Measurements from ENCODE around the gene DOCK9.
"Not testable (repeated sequence)": the region's sequence is repeated elsewhere in the genome, so short reads cannot be mapped to it uniquely, and the experiment has no call there.

The DOCK9 gene

DNA sequence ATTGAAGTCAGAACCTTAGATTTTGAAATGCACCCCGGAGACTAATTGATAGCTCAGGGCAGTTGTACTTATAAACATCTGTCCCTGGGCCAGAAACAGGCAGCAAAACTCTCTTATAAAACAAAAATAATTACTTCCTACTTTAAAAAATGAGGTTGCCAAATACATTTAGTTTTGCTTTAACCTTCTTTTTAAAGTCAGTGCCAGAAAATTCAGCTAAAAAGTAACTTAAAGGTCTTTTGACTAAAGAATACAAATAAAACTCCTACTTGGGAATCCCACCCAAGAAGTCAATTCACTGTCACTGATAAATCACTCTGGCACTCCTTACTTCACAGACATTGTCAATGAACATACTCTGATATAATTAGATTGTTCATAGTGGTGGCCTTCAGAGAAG is 60.7 kb downstream of the DOCK9 start:
- DNase-seq (ENCODE audit: low spot score) = no peak

DNA sequence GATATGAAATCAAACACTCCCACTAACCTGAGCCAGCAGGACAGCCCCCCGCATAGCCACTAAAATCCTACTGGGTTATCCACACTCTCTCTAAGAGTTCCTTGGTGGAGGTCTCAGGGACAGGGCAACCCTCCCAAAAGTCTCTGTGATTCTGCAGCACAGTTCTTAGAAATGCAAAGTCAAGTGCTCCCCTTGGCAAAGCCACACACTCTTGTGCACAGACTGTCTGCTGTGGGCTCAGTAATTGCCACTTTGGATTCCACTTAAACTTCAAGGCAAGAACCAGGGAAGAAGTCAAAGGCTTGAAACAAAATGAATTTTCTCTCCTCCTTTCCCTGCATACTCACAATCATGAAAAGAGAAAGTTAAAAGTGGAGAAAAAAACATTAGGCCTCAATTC is 61.5 kb downstream of the DOCK9 start:
- no peak for DNase-seq (ENCODE audit: low spot score)

DNA sequence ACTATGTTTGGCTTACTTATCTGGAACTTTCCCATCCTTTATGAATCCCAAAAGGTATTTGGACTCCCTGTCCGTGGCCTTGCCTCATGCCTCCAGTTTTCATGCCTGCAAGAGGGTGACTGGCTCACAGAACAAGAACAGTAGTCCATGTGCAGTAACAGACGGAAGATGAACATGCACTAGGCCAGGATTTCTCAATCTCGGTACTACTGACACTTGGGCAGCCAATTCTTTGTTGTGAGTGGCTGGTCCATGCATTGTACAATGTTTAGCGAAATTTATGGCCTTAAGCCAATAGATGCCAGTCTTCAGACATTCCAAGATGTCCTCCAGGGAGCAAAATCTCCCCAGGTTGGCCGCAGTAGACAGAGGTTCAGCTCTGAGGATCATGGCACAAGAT is 61.9 kb downstream of the DOCK9 start:
- no peak for DNase-seq (ENCODE audit: low spot score)

DNA sequence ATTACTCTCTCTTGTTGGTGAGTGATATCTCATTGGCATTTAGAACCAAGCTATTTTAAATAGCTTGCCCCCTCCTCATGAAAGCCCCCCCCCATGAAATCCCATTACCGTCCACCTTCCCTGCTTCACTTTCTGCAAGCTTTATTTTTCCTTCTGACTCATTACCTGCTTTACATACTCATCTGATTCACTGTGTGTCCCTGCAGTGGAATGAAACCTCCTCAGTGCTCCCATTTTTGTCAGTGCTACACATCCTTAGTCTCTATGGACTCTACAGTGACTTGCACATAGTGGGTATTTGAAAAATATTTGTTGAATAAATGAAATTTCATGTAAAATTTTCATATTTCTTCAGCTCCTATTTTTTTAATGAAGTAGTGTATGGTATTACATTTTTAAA is 62.3 kb downstream of the DOCK9 start:
- no peak for DNase-seq (ENCODE audit: low spot score)

DNA sequence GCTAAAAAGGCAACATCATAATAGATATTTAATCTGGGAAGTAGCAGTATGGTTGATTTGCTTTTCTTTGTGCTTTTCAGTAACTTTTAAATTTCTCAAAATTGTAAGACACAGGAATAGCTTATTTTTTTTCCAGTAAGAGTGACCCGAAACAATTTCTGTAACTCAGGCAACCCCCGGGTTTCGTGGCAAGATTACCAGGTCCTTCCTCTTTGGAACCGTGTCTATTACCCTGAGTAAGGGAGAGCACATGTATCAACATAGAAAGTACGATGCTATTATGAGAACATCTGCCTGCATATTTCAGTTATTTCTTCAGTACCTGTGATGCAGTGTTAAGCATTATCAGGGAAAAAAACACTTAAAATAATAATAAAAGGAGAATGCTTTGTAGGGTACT is 64.1 kb downstream of the DOCK9 start:
- DNase-seq (ENCODE audit: low spot score) = no peak

DNA sequence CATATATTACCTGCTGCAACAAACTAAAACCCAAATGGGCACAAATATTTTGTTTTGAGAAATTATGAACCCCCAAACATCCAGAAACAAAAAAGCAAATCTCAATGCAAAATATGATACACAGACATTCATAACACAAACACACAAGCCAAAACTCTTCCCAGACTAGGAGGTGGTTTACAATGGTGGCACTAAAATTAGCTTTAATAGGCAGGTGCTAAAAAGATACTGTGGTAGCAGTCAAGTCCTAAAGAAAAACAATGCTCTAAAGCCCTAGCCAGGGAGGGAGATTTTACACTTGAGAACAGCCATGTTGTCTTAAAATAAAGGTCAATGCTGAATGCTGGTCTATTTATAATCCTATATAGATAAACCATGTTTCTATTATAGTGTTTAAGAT is 65.0 kb downstream of the DOCK9 start:
- DNase-seq (ENCODE audit: low spot score) = no peak

DNA sequence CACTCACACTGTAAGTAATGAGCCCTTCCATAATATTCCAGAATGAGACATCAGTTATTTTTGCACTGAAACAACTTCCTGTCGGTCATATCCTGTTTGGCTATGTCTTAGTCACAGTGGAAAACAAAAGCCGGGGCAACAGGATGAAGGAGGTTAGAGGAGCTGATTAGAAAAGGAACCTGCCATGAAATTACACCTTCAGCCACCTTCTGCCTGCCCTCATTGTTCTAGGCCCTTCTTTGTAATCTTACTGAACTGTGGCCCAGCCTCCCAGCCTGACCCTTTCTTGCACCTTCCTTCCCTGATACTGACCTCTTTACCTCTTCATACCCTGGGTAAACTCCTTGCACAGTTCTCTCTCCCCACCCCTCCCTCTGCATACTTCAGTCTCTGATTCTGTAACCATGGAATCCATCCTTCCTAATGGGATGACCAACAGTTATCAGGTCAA is 67.3 kb downstream of the DOCK9 start:
- DNase-seq (ENCODE audit: low spot score) = no peak

DNA sequence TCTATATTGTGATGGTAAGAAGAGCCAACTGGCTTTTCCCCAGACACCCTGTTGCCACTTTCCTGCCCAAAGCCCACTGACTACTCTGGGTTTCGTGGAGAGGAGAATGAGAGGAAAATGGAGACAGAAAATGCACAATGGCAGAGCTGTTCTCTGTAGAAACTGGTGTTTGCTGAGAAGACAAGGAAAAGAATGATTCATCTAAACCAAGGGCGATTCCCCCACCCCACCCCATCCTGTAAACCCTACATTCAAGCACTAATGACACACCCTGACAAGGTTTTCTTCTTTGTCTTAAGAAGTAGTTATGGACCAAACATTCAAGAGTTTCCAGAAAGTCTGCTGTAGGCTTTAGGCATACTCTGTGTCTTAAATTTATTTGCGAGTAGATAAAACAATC is 68.8 kb downstream of the DOCK9 start:
- DNase-seq (ENCODE audit: low spot score) = no peak

DNA sequence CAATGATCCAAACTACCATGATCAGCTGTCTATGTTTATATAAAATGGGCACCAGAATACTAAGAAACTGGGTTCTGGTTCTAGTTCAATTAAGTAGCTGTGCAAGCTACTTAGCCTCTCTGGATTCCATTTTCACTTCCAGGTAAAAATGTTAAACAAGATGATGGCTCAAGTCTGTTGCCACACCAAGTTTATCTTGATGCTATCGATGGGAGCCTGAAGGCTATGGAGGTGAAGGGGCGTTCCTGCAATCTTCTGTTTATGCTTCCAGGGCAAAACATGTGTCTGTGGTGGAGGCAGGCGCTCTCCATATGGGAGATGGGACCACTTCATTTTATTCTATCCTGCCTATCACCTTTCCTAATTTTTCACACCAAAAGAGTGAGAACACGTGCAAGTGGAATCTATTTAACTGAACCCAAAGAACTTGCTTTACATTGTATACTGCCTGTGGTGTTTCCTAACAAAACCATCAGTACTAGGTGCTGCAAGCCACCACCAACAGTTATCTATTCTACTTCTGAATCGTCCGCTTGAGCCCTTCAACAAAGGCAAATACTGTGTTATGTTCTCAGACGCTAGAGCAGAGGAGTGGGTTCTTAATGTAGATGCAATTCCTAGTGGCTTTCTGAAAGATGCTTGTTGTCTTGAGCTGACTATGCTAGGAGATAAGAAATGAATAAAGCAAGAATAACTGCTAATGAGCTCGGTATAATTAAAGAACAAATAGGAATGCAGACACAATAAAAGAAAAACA is 70.9 kb downstream of the DOCK9 start:
- DNase-seq (ENCODE audit: low spot score) = no peak

DNA sequence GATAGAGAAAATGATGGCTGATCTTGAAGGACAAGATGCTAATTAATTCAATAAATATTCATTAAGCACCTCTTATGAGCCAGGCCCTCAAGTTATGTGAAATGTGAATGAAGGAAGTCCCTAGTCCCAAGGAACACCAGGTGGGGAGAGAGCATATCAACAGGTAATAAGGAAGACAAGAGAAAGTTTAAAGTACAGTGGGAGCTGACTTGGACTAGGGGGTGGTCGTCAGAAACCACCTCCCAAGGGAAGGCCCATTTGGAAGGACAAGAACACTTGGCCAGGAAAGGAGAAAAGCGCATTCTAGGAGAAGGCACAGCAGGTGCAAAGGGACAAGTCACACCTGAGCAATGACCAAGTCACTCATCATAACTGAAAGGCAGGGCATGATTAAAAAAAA is 72.7 kb downstream of the DOCK9 start:
- DNase-seq (ENCODE audit: low spot score) = no peak

DNA sequence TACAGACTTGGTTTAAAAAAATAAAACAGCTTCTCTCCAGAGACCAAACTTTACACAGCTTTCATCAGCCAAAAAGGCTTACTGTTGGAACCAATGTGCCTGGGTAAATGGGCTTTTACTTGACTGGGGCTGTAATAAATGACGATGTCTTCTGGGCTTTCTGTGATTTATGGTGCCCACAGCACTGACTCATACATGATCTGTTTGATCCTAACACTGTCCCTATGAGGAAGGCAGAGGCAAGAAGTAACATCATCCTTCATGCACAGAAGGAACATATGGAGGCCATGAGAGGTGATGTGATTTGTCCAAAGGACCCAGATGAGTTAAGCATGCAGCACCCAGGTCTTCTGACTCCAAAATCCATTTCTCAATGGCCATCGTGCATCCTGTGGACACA is 77.4 kb downstream of the DOCK9 start:
- no peak for DNase-seq (ENCODE audit: low spot score)

DNA sequence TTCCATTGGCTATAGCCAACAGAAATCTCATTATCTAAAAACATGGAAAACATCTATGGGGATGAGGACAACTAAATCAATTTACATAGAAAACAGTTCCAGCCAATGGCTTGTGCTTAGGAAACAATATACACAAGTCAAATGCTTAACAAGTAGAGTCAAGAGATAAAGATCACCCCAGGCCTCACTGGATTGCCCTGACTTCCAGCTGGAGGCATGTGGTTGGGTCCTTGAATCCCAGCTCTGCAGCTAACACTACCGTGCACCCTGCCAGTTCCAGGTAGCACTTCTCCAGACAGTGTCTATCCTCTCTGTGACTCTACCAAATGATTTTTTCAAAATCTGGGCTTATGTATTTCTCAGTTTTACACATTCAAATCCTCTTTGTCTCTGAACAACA is 80.2 kb downstream of the DOCK9 start:
- DNase-seq (ENCODE audit: low spot score) = no peak

DNA sequence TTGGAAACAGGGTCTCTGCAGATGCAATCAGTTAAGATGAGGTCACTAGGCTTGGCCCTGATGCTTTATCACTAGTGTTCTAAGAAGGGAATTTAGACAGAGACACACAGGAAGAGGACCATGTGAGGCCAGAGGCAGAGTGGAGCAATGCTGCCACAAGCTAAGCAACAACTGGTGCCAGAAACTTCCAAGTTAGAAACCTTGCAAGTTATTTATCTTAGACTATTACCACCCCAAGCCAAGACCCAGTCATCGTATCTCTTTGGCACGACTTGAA is 81.1 kb downstream of the DOCK9 start:
- no peak for DNase-seq (ENCODE audit: low spot score)

DNA sequence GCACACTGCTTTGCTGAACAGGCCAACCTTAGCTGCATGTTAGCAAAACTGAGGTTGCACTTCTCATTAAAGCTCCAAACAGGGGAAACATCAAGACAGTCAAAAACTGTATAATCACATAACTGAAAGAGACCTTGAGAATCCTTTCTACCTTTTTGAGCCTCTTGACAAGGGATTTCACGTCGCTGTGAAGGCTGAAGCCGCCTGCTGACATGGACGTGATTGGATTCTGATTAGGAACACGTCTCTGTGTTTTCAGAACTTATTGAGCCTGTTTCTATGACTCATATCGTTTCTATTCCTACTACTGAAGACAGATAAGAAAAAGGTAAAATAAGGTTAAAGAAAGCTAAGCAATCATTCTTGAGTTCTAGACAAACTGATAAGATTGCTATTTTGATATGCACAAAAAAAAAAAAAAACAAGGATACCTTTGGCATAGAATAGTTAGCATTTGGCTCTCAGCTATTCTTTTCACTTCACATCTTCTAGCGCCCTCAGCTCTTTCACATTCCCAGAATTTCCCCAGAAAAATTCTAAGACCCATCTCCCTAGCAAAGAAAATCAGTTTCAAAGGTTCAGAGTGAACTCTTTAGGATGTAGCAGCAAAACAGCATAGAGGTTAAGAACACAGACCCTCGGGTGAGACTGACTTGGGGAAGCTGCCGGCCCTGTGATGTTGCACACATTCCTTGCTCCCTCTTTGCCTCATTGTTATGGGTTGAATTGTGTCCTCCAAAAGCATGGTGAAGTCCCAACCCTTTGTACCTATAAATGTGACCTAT is 81.6 kb downstream of the DOCK9 start:
- DNase-seq (ENCODE audit: low spot score) = no peak

DNA sequence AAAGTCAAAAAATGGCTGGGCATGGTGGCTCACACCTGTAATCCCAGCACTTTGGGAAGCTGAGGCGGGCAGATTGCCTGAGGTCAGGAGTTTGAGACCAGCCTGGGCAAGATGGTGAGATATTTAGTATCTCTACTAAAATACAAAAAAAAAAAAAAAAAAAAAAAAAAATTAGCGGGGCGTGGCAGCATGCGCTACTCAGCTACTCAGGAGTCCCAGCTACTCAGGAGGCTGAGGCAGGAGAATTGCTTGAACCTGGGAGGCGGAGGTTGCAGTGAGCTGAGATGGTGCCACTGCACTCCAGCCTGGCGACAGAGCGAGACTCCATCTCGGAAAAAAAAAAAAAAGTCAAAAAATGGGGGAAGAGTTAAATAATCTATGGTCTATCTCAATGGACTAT is 83.0 kb downstream of the DOCK9 start:
- not testable (repeated sequence) for DNase-seq (ENCODE audit: low spot score)

DNA sequence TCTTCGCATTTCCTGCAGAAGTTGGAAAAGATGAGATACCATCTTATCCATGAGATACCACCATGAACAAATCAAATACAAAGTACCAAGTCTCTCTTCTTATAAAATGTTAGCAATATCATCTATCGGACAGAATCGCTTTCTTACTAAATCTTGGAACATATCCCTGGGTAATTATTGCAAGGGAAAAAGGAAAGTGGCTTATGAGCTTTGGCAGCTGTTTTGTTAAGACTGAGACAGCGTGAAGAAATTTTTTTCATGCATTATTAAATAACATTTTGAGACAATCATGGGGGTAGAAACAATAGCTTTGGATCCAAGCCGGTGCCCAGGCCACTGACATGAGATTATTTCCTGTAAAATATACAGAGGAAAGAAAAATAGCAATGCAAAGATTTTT is 84.5 kb downstream of the DOCK9 start:
- no peak for DNase-seq (ENCODE audit: low spot score)

DNA sequence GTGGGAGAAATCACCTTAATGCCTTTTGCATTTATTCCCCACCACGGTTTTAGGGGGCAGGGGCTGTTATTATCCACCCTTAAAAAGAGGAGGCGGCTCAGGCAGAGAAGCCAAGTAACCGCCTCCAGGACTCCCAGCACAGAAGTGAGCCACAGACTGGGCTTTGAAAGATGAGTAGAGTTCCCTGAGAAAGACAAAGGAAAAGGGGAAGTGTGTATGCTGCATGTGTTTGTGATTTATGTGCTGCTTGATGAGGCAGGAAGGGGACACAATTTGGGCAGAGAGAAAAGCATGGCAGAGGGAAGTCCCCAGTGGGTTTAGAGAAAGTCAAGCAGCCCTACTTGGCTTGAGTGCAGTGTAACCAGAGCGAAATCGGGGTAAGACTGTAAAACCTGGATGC is 85.0 kb downstream of the DOCK9 start:
- no peak for DNase-seq (ENCODE audit: low spot score)

DNA sequence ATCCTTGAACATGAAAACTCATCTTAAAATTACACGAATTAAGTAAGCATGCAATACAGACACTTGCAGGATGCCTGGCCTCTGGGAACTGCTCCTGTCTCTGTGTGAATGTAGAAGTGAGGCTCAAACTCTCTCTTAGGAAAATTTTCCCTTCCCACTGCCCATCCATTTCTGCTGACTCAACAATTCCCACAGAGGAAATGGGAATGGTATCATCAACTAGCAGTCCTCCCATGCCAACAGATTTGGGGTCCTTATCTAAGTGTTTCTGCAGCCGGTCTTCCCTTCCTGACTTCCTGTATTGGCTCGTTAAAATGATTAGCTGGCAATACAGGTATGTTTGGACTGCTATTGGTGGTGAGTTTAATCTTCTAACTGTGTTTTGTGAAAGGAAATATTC is 85.8 kb downstream of the DOCK9 start:
- DNase-seq (ENCODE audit: low spot score) = no peak

DNA sequence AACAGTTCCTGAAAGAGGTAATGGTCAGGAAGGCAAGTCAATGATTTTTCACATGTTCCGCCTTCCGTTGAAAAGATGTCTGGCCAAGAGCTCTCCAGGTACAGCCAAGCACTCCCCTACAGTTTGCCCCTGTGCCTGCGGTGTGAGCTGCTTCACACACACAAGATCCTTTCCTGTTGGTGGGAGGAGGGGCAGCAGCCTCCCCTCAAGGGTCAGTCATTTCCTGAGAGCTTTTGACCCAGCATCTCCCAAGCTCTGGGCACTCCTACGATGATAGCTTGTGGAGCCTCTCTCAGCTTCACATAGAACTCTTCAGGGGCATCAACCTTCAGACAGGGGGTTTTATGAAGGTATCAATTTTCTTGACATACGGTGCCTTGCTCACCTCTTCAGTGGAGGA is 86.9 kb downstream of the DOCK9 start:
- no peak for DNase-seq (ENCODE audit: low spot score)

DNA sequence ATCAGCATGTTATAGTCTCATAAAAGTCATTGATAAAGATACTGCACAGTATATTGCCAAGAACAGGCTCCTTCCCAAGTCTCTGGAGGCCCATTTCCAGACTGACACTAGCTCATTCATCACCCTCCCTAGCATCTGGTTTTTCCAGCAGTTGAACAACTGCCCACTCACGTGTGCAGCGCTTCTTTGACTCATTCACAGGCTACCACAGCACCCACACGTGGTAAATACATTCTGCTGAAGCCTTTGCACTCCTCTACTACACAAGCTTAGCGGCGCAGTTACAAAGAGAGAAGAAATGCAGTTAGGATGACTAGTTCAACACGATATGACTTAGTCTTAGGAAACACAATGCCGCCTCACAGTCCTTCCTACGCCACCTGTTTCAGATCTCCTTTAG is 87.7 kb downstream of the DOCK9 start:
- DNase-seq (ENCODE audit: low spot score) = no peak

DNA sequence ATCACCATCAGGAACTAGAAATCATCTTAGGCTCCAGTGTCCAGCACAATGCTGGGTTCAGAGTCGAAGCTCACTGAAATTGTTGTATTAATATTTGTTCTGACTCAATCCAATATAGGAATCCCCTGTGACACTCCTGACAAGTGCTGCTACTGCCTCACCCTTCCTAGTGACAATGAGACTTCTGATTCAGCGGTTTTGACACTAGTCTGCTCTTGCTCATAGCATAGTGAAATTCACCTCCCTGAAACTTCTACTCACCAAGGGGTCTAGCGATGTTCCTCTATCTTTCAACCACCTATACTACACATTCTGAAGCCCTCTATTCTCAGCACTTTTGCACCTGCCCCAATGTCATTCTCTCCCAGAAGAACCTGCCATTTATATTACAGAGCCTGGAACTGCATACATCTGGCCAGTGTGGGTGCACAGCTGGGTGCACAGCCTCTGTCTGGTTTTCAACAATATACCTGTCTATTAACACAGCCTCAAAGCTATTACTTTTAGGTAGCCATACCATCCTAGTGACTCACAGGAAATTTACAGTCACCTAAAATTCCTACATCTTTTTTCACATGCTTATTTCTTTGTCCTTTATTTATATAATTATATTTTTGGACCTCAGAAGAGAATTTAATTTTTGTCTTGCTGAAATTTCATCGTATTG is 88.3 kb downstream of the DOCK9 start:
- DNase-seq (ENCODE audit: low spot score) = no peak

DNA sequence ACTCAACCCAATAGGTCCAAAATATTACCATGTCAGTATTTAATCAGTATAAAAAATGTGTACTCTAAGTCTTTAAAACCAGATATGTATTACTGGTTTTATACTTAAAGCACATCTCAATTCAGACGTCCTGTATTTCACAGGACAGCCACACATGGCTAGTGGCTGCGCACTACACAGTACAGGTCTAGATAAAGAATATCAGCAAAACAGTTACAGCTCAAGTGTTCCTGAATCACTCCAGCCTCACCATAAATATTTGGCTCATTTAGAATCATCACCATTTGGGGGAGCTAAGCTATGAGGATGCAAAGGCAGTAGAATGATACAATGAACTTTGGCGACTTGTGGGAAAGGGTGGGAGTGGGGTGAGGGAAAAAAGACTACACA is 89.0 kb downstream of the DOCK9 start:
- no peak for DNase-seq (ENCODE audit: low spot score)

DNA sequence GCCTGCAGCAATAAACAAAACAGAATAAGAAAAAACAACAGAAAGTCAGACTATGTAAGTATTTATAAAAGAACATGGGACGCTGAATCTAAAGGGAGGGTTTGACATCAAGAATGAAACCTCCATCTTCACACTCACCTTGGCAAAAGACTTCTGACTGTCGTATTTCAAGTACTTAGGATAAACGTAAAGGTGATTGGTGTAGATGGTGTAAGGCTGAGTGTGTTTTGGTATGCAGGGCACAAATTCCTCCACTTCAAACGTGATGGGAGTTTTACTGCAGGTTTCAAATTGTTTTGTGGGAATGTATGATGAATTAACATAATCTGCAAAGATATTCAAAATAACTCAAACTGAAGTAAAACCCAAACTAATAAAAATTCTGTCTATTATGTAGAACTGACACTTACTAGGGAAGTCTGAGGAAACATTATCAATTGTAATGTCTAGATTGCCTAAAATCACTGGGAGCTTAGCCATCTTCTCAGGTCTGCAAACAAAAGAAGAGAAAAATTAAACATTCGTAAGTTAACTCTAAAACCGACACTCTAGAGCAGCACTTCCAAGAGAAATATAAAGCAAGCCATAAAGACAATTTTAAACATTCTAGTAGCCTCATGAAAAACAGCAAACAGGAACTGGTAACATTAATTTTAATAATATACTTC is 89.5 kb downstream of the DOCK9 start:
- no peak for DNase-seq (ENCODE audit: low spot score)
